ENCODE data around the gene SOS1. TPM values are rescaled to one million over a fixed set of nuclear protein-coding genes. Genes with fewer than 3 reads are reported as not detected.
"Not testable (repeated sequence)": the region's sequence is repeated elsewhere in the genome, so short reads cannot be mapped to it uniquely, and the experiment has no call there.

The SOS1 gene
- total RNA-seq, 4 donors from 2014 or later: 23.1 to 70.8 (median 31.6) TPM

DNA sequence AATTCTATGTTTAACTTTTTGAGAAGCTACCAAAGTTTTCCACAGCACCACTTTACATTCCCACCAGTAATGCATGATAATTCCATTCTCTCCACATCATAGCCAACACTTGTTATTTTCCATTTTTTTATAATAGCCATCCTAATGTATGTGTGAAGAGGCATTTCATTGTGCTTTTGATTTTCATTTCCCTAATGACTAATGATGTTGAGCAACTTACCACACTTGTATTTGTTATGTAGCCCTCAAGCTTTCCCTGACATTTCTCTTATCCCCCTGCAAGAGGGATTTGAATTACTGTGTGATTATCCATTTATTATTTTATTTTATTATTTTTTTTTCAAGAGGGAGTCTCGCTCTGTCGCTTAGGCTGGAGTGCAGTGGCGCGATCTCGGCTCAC is 23.6 kb upstream of the SOS1 start:
- no peak for DNase-seq (ENCODE audit: low spot score)
- TF ChIP-seq, protein P1, sequence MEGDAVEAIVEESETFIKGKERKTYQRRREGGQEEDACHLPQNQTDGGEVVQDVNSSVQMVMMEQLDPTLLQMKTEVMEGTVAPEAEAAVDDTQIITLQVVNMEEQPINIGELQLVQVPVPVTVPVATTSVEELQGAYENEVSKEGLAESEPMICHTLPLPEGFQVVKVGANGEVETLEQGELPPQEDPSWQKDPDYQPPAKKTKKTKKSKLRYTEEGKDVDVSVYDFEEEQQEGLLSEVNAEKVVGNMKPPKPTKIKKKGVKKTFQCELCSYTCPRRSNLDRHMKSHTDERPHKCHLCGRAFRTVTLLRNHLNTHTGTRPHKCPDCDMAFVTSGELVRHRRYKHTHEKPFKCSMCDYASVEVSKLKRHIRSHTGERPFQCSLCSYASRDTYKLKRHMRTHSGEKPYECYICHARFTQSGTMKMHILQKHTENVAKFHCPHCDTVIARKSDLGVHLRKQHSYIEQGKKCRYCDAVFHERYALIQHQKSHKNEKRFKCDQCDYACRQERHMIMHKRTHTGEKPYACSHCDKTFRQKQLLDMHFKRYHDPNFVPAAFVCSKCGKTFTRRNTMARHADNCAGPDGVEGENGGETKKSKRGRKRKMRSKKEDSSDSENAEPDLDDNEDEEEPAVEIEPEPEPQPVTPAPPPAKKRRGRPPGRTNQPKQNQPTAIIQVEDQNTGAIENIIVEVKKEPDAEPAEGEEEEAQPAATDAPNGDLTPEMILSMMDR (IDR thresholded peaks at IDR 0.05): no peak
- no peak for ATAC-seq (ENCODE audit: low FRiP score)

DNA sequence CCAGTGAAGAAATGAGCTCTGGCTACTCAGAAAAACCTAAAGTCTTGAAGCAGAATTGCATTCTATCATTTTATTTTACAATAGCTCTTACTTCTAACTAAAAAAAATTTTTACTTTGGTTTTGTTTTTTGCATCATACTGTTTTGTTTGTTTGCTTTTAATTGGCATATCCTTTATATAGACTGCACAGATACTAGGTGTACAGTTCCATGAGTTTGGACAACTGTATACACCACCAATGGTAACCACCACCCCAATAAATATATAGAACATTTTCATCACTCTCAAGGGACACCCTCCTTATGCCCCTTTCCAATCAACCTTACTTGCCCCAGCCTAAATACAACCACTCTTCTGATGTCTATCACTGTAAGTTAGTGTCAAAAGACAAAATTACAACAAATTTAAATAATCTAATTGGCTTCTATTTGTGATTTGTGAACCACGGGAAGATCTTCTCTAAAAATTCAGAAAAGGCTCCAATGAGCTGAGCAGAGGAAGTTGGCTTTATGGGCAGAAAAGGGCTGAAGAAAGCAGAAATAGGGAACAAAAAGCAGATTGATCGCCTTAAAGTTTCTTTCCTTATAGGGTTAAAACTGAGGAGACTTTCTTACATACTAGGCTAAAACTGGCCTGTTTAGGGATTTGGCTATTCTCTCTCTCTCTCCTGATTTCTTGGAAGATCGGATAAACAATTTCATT is 22.2 kb upstream of the SOS1 start:
- TF ChIP-seq, protein P1 (IDR thresholded peaks at IDR 0.05): no peak
- no peak for DNase-seq (ENCODE audit: low spot score)
- no peak for ATAC-seq (ENCODE audit: low FRiP score)

DNA sequence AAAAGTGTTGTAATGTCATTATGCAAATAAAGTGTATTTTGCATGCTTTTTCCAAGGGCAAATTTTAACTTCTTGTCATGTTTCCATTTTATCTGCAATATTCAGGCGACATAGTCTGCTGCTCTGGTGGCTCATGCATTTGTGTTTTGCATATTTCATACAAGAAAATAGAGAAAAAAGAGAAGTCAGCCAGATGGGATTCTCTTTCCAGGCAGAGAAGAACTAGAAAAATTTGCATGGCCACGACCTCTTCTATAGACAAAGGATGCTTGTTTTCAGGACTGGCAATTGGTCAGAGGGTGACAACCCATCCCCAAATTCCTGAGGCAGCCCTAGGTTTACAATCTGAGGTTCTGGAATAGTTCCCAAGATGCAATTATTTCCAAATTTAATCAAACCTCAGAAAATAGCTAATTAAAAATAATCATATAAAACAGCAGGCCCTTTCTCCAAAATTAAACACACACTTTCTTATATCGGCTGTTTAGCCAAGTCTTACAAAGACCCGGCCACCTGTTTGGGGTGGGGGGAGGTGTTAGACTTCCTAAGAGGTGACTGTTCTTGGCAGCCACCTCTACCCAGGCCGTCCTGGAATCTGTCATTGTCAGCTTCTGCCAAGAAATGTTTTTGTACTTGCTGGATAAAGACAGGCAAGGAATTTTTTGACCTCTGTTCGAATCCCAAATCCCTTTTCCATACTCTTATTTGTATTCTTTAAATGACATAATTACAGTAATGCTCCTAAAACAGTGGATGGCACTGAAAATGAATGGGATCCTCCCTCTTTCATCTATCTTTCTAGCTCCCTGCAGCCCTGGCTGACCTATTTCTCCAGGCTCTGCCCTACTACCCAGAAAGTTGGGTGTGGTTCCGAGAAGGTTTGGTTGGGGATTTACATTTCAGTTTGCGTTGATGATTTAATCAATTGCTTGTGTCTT is 20.8 kb upstream of the SOS1 start:
- no peak for DNase-seq (ENCODE audit: low spot score)
- TF ChIP-seq, protein P1 (IDR thresholded peaks at IDR 0.05): no peak
- ATAC-seq (ENCODE audit: low FRiP score): peak; percentile 80

DNA sequence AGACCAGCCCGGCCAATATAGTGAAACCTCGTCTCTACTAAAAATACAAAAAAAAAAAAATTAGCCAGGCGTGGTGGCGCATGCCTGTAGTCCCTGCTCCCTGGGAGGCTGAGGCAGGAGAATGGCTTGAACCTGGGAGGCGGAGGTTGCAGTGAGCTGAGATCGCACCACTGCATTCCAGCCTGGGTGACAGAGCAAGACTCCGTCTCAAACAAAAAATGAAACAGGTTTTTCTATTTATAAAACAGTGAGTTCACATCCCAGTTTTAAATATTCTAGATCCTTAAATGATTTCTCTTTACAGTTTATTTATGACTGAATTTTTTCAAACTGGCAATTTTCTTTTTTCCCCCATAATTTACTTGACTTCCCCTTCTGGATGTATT is 20.1 kb upstream of the SOS1 start:
- not testable (repeated sequence) for ATAC-seq (ENCODE audit: low FRiP score); DNase-seq (ENCODE audit: low spot score)

DNA sequence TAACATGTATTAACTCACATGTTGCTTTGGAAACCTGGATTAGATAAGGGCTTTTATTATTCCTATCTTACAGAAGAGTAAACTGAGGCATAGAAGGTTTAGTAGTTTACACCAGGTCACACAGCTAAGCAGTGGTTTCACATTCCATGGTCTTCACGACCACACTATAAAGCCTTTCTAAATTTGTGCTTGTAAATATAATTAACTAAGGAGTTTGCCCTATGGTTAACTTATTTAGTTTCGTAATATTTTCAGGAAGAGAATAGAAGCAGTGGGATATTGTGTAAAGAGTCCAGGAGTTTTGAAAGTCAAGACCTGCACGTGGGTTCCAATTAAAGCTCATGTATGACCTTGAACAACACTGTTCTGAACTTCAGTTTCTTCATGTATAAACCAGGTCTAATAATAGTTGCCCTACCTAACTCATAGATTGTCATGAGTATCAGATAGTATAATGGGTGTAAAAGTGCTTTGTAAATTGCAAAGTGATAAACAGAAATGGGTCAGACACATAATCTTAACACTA is 19.5 kb upstream of the SOS1 start:
- TF ChIP-seq, protein P1 (IDR thresholded peaks at IDR 0.05): no peak

DNA sequence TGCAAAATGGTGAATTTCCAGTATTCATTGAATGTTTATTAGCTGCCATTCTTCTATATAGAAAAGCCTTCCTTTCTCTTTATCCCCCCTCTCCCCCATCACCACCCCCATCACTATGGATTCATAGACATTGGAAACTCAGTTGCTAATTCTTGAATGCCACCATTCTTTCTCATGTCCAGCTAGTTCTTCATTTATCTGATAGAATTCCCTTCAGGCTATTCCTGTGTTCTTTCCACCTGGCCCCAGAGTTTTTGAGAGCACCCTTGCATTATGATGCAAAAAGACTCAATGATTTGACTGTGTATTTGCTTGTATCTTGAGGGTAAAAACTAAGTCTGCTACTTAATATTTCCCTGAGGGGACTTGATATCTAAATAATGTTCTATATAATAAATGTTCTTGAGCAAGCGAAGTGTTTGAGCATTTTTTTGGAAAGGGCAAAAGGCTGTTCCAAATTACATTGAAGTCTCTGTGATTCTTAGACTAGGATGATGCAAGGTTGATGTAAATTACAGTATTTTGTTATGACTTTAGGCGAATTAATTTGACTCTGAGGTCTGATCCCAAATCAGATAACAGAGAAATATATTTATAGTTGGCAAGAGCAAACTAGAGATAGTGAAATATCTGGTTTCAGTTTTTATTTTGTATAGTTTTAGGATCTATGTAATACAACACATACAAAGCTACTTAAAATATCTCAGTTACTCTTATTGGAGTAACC is 18.8 kb upstream of the SOS1 start:
- ATAC-seq (ENCODE audit: low FRiP score): no peak
- no peak for DNase-seq (ENCODE audit: low spot score)
- TF ChIP-seq, protein P1 (IDR thresholded peaks at IDR 0.05): no peak

More for the DNA sequence above, 19.5 kb upstream of the SOS1 start:
- no peak for DNase-seq (ENCODE audit: low spot score)
- no peak for ATAC-seq (ENCODE audit: low FRiP score)

DNA sequence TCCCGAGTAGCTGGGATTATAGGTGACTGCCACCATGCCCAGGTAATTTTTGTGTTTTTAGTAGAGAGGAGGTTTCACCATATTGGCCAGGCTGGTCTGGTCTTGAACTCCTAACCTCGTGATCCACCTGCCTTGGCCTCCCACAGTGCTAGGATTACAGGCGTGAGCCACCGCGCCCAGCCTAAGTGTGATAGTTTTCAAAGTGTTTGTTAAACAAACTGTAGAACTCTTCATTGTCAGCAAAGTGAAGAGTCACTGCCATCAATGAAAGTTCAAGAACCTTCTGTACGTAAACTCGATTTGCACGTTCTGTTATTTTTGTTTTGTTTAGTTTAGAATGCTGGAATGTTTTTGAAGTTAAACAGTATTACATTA is 18.0 kb upstream of the SOS1 start:
- DNase-seq (ENCODE audit: low spot score): no peak
- ATAC-seq (ENCODE audit: low FRiP score): no peak
- TF ChIP-seq, protein P1 (IDR thresholded peaks at IDR 0.05): no peak

DNA sequence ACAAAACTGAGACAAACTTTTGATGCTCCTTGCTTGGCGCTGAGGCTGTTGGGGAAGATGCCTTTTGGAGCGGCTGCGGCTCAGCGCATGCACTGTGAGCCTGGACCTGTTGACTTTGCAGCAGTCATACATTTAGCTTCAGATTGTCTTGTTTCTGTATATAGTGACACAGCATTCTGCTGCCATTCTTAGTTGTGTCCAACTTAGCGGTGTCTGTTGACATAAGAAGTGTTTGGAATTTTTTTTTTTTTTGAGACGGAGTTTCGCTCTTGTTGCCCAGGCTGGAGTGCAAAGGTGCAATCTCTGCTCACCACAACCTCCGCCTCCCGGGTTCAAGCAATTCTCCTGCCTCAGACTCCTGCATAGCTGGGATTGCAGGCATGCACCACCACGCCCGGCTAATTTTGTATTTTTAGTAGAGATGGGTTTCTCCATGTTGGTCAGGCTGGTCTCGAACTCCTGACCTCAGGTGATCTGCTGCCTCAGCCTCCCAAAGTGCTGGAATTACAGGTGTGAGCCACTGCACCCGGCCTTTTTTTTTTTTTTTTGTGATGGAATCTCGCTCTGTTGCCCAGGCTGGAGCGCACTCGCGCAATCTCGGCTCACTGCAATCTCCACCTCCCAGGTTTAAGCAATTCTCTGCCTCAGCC is 17.5 kb upstream of the SOS1 start:
- not testable (repeated sequence) for DNase-seq (ENCODE audit: low spot score)

More for the DNA sequence above, 17.5 kb upstream of the SOS1 start:
- not testable (repeated sequence) for ATAC-seq (ENCODE audit: low FRiP score)
